Measurements from ENCODE around the gene SCAF8.

SCAF8 gene

DNA sequence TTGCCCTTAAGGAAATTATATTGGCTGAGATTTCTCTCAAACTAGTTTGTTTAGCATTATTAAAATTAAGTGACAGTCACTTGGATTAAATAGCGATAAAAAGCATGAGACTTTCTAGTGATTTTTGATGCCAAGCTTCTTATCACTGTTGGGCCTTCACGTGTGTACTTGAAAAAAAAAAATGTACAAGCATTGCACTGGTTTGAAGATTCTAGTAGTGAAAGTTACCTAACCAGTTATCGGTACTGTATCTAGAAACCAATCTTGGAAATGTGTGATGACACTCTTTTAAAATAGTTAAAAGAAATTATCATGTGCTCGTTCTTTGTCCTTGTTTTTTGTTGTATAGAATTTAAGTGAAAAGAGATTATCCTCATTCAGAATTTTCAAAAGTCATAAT lies 102.1 kb downstream of the SCAF8 start:
- no peak overlapping the region for H2BK5ac ChIP-seq (ENCODE audit: low read length)
- no peak overlapping the region for H3K4me3 ChIP-seq (ENCODE audit: low read length)
- no peak overlapping the region for H3K23ac ChIP-seq (ENCODE audit: low read length)
- peaks cover 1% of the 10 kb centered on the region for H3K79me1 ChIP-seq (ENCODE audit: low read length)
- H2BK15ac ChIP-seq (replicated peaks; ENCODE audit: low read depth): no peak overlapping the region
- H2AK5ac ChIP-seq (ENCODE audit: low read length): no peak overlapping the region
- H3K9ac ChIP-seq (ENCODE audit: low read length): no peak overlapping the region
- H3K18ac ChIP-seq (ENCODE audit: low read length): no peak overlapping the region
- H3K56ac ChIP-seq (ENCODE audit: low read length): no peak overlapping the region
- no peak overlapping the region for H2BK120ac ChIP-seq (ENCODE audit: low read depth, low read length)
- WGBS (ENCODE audit: extremely low coverage, insufficient coverage, low lambda C conversion rate): no CpG with 5 or more reads among the region's 4 CpGs
- no peak overlapping the region for H3K27ac ChIP-seq (ENCODE audit: low read depth, low read length)
- H4K5ac ChIP-seq (ENCODE audit: low read length): no peak overlapping the region
- peaks cover 3% of the 10 kb centered on the region for H3K79me2 ChIP-seq (ENCODE audit: control insufficient read depth, insufficient read depth, low read length)
- peaks cover 6% of the 10 kb centered on the region for H3K36me3 ChIP-seq (ENCODE audit: control insufficient read depth, insufficient read depth, low read length)
- H3K4me1 ChIP-seq (ENCODE audit: control insufficient read depth, low read depth, low read length): no peaks in the 10 kb centered on the region
- H3K4me2 ChIP-seq (ENCODE audit: low read length): no peak overlapping the region
- no peaks in the 10 kb centered on the region for H3K27me3 ChIP-seq (ENCODE audit: insufficient read depth, low read length, poor library complexity)
- H3K4ac ChIP-seq (ENCODE audit: low read depth, low read length): no peak overlapping the region
- no peak for DNase-seq
- H4K8ac ChIP-seq (ENCODE audit: low read depth, low read length): no peak overlapping the region

DNA sequence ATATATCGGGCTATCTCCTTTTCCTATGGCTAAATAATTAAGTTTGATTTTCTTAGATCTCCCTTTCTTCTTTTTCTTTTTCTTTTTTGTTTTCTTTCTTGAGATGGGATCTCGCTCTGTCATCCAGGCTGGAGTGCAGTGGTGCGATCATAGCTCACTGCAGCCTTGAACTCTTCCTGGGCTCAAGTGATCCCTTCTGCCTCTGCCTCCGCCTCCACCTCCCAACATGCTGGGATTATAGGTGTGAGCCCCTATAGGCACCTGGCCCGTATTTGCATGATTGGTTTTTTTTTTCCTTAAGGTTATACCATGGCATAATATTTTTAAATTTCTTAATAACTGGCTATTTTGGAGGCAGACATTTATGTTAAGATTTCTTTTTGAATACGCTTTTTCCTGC lies 106.3 kb downstream of the SCAF8 start:
- no peak overlapping the region for H3K56ac ChIP-seq (ENCODE audit: low read length)

DNA sequence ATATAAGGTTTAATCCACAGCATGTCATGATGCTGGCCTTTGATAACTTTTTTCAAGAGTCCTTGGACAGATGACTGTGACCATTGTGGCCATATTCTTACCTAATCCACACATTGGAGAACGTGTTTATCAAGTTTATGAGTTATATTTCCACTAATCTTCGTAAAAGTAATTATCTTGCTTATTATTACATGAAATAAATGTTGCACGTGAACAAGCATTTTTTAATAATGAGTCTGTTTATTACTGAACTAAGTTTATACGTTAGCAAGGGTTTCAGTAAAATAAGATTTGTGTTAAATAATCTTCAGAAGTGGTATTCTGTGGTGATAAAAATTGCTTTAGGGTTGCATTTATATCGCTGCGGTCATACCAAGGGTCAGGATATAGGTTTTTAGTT lies 107.1 kb downstream of the SCAF8 start:
- Histone ChIP-seq H3K4me3 (ENCODE audit: low read length) (no peak overlapping the region), H4K5ac (ENCODE audit: low read length) (no peak overlapping the region), H3K9ac (ENCODE audit: low read length) (no peak overlapping the region), H2BK15ac (replicated peaks; ENCODE audit: low read depth) (no peak overlapping the region), H4K8ac (ENCODE audit: low read depth, low read length) (no peak overlapping the region), H2AK5ac (ENCODE audit: low read length) (no peak overlapping the region), H3K79me1 (ENCODE audit: low read length) (peaks cover 2% of the 10 kb centered on the region), H3K4ac (ENCODE audit: low read depth, low read length) (no peak overlapping the region), H3K56ac (ENCODE audit: low read length) (no peak overlapping the region), H3K27ac (ENCODE audit: low read depth, low read length) (no peak overlapping the region), H3K27me3 (ENCODE audit: insufficient read depth, low read length, poor library complexity) (no peaks in the 10 kb centered on the region), H3K4me1 (ENCODE audit: control insufficient read depth, low read depth, low read length) (no peaks in the 10 kb centered on the region), H3K18ac (ENCODE audit: low read length) (no peak overlapping the region), H3K36me3 (ENCODE audit: control insufficient read depth, insufficient read depth, low read length) (no peaks in the 10 kb centered on the region), H3K79me2 (ENCODE audit: control insufficient read depth, insufficient read depth, low read length) (peaks cover 8% of the 10 kb centered on the region), H2BK5ac (ENCODE audit: low read length) (no peak overlapping the region), H3K23ac (ENCODE audit: low read length) (no peak overlapping the region), H2BK120ac (ENCODE audit: low read depth, low read length) (no peak overlapping the region), H3K4me2 (ENCODE audit: low read length) (no peak overlapping the region)
- DNase-seq: no peak
- no CpG with 5 or more reads among the region's 6 CpGs for WGBS (ENCODE audit: extremely low coverage, insufficient coverage, low lambda C conversion rate)

More for the DNA sequence above, 106.3 kb downstream of the SCAF8 start:
- H3K4ac ChIP-seq (ENCODE audit: low read depth, low read length): no peak overlapping the region
- no CpG with 5 or more reads among the region's 6 CpGs for WGBS (ENCODE audit: extremely low coverage, insufficient coverage, low lambda C conversion rate)
- H4K8ac ChIP-seq (ENCODE audit: low read depth, low read length): no peak overlapping the region
- no peak overlapping the region for H3K23ac ChIP-seq (ENCODE audit: low read length)
- H3K27ac ChIP-seq (ENCODE audit: low read depth, low read length): no peak overlapping the region
- H3K36me3 ChIP-seq (ENCODE audit: control insufficient read depth, insufficient read depth, low read length): no peaks in the 10 kb centered on the region
- H4K5ac ChIP-seq (ENCODE audit: low read length): no peak overlapping the region
- H2BK5ac ChIP-seq (ENCODE audit: low read length): no peak overlapping the region
- H3K79me2 ChIP-seq (ENCODE audit: control insufficient read depth, insufficient read depth, low read length): peaks cover 4% of the 10 kb centered on the region
- no peak overlapping the region for H3K4me2 ChIP-seq (ENCODE audit: low read length)
- H3K9ac ChIP-seq (ENCODE audit: low read length): no peak overlapping the region
- peaks cover under 1% of the 10 kb centered on the region for H3K79me1 ChIP-seq (ENCODE audit: low read length)
- H3K4me3 ChIP-seq (ENCODE audit: low read length): no peak overlapping the region
- no peaks in the 10 kb centered on the region for H3K27me3 ChIP-seq (ENCODE audit: insufficient read depth, low read length, poor library complexity)
- H3K4me1 ChIP-seq (ENCODE audit: control insufficient read depth, low read depth, low read length): no peaks in the 10 kb centered on the region
- DNase-seq: no peak
- no peak overlapping the region for H2BK15ac ChIP-seq (replicated peaks; ENCODE audit: low read depth)
- H2AK5ac ChIP-seq (ENCODE audit: low read length): no peak overlapping the region
- H2BK120ac ChIP-seq (ENCODE audit: low read depth, low read length): no peak overlapping the region
- no peak overlapping the region for H3K18ac ChIP-seq (ENCODE audit: low read length)

DNA sequence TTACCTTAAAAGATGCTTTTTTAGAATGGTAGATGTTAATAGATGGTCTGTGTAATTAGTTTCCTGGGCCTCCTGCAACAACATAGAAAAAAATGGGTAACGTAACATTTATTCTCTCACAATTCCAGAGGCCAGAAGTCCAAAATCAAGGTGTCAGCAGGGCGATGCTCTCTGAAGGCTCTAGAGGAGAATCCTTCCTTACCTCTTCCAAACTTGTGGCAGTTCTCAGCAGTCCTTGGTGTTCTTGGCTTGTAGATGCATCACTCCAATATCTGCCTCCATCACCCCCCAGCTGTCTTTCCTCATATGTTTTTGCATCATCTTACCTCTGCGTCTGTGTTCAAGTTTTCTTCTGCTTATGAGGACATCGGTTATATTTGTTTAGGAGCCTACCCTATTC lies 107.9 kb downstream of the SCAF8 start:
- Histone ChIP-seq H2BK15ac (replicated peaks; ENCODE audit: low read depth) (no peak overlapping the region), H3K4ac (ENCODE audit: low read depth, low read length) (no peak overlapping the region), H2AK5ac (ENCODE audit: low read length) (no peak overlapping the region), H3K79me1 (ENCODE audit: low read length) (peaks cover 4% of the 10 kb centered on the region), H3K79me2 (ENCODE audit: control insufficient read depth, insufficient read depth, low read length) (peaks cover 10% of the 10 kb centered on the region), H4K5ac (ENCODE audit: low read length) (no peak overlapping the region), H3K4me1 (ENCODE audit: control insufficient read depth, low read depth, low read length) (no peaks in the 10 kb centered on the region), H2BK5ac (ENCODE audit: low read length) (no peak overlapping the region), H3K27me3 (ENCODE audit: insufficient read depth, low read length, poor library complexity) (no peaks in the 10 kb centered on the region), H3K9ac (ENCODE audit: low read length) (no peak overlapping the region), H3K36me3 (ENCODE audit: control insufficient read depth, insufficient read depth, low read length) (no peaks in the 10 kb centered on the region), H3K4me2 (ENCODE audit: low read length) (no peak overlapping the region), H3K4me3 (ENCODE audit: low read length) (no peak overlapping the region), H3K23ac (ENCODE audit: low read length) (no peak overlapping the region), H4K8ac (ENCODE audit: low read depth, low read length) (no peak overlapping the region), H3K18ac (ENCODE audit: low read length) (no peak overlapping the region), H3K56ac (ENCODE audit: low read length) (no peak overlapping the region), H3K27ac (ENCODE audit: low read depth, low read length) (no peak overlapping the region), H2BK120ac (ENCODE audit: low read depth, low read length) (no peak overlapping the region)
- WGBS (ENCODE audit: extremely low coverage, insufficient coverage, low lambda C conversion rate): no CpG with 5 or more reads among the region's 4 CpGs
- no peak for DNase-seq

DNA sequence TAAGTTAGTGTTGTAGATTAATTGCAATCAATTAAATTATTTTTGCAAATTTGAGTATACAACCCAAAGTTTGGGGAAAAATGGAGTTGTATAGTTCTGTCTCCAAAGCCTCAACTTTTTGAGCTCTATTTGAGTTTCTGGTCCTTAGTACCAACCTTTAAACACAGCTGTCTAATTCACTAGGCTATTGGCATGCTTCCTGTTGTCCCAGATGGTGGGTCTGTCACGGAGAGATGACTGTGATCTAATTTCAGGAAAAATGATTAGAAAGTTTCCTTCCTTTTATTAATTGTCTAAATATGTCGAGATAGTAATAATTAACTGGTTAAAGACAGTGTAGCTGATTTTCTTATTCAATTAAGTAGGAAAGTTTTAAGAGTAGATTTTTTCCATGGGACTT lies 109.6 kb downstream of the SCAF8 start:
- Histone ChIP-seq H4K8ac (ENCODE audit: low read depth, low read length) (no peak overlapping the region), H2AK5ac (ENCODE audit: low read length) (no peak overlapping the region), H2BK15ac (replicated peaks; ENCODE audit: low read depth) (no peak overlapping the region), H3K23ac (ENCODE audit: low read length) (no peak overlapping the region), H4K5ac (ENCODE audit: low read length) (no peak overlapping the region), H3K4ac (ENCODE audit: low read depth, low read length) (no peak overlapping the region), H3K56ac (ENCODE audit: low read length) (no peak overlapping the region), H3K27ac (ENCODE audit: low read depth, low read length) (no peak overlapping the region), H3K18ac (ENCODE audit: low read length) (no peak overlapping the region), H3K4me3 (ENCODE audit: low read length) (no peak overlapping the region), H3K27me3 (ENCODE audit: insufficient read depth, low read length, poor library complexity) (no peaks in the 10 kb centered on the region), H3K79me2 (ENCODE audit: control insufficient read depth, insufficient read depth, low read length) (peaks cover 10% of the 10 kb centered on the region), H3K4me2 (ENCODE audit: low read length) (no peak overlapping the region), H3K79me1 (ENCODE audit: low read length) (peaks cover 6% of the 10 kb centered on the region), H2BK5ac (ENCODE audit: low read length) (no peak overlapping the region), H3K9ac (ENCODE audit: low read length) (no peak overlapping the region), H2BK120ac (ENCODE audit: low read depth, low read length) (no peak overlapping the region), H3K4me1 (ENCODE audit: control insufficient read depth, low read depth, low read length) (no peaks in the 10 kb centered on the region), H3K36me3 (ENCODE audit: control insufficient read depth, insufficient read depth, low read length) (no peaks in the 10 kb centered on the region)
- WGBS (ENCODE audit: extremely low coverage, insufficient coverage, low lambda C conversion rate): no CpG with 5 or more reads among the region's 2 CpGs
- no peak for DNase-seq

DNA sequence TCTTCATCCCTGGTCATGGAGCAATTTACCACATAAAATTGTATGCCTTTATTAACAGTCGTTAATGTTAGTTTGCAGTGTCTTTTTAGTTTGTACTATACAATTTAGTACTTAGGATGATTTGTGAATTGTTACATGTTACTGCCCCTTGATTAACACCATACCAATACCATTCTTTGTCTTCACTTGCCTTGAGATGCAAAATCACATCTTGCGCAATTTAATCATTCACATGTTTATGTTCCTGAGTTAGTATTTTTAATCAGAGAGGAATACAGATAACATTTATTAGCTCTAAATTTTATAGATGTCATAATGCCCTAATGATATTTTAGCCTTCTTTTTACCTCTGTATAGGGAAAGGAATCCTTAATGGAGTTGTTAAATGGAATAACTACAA lies 114.1 kb downstream of the SCAF8 start:
- Histone ChIP-seq H3K79me1 (ENCODE audit: low read length) (peaks cover 20% of the 10 kb centered on the region), H2BK15ac (replicated peaks; ENCODE audit: low read depth) (no peak overlapping the region), H2BK5ac (ENCODE audit: low read length) (no peak overlapping the region), H2AK5ac (ENCODE audit: low read length) (no peak overlapping the region), H3K36me3 (ENCODE audit: control insufficient read depth, insufficient read depth, low read length) (no peaks in the 10 kb centered on the region), H2BK120ac (ENCODE audit: low read depth, low read length) (no peak overlapping the region), H3K9ac (ENCODE audit: low read length) (no peak overlapping the region), H3K4me1 (ENCODE audit: control insufficient read depth, low read depth, low read length) (peaks cover 2% of the 10 kb centered on the region), H3K27ac (ENCODE audit: low read depth, low read length) (no peak overlapping the region), H3K56ac (ENCODE audit: low read length) (no peak overlapping the region), H3K4me2 (ENCODE audit: low read length) (no peak overlapping the region), H3K4ac (ENCODE audit: low read depth, low read length) (no peak overlapping the region), H3K27me3 (ENCODE audit: insufficient read depth, low read length, poor library complexity) (peaks cover 1% of the 10 kb centered on the region), H4K8ac (ENCODE audit: low read depth, low read length) (no peak overlapping the region), H3K18ac (ENCODE audit: low read length) (no peak overlapping the region), H4K5ac (ENCODE audit: low read length) (no peak overlapping the region), H3K23ac (ENCODE audit: low read length) (no peak overlapping the region), H3K79me2 (ENCODE audit: control insufficient read depth, insufficient read depth, low read length) (peaks cover 12% of the 10 kb centered on the region), H3K4me3 (ENCODE audit: low read length) (no peak overlapping the region)
- DNase-seq: no peak
- no CpG with 5 or more reads among the region's 2 CpGs for WGBS (ENCODE audit: extremely low coverage, insufficient coverage, low lambda C conversion rate)
